ENCODE data around the gene CELSR2. TPM values are rescaled to one million over a fixed set of nuclear protein-coding genes. Genes with fewer than 3 reads are reported as not detected.

Gene CELSR2
- total RNA-seq, 1 experiment from 2014 or later = 30.2 TPM

- ChIA-PET POLR2A (ENCODE audit: low non-redundant PET) (interaction anchor here (0.5 kb wide), 1 partner anchor 13 kb away, joined by 4 read pairs; no protein-coding TSS in a partner anchor), CTCF (no interaction called here)
- H3K36me3 ChIP-seq (ENCODE audit: insufficient read depth, low read length, poor library complexity, severe bottlenecking) = peaks cover 62% of the 10 kb centered on the region
- no peak overlapping the region for H3K27ac ChIP-seq (ENCODE audit: low read depth, low read length, poor library complexity, severe bottlenecking)
- intact Hi-C loops (cut with micrococcal nuclease; ENCODE audit: unreplicated experiment) = no loop called here
- BruUV-seq (replicated peaks) = TSS peak; percentile 79
- H3K4me3 ChIP-seq (ENCODE audit: low read depth, low read length, poor library complexity, severe bottlenecking) = no peak overlapping the region
- H3K27me3 ChIP-seq (replicated peaks; ENCODE audit: insufficient read depth, low read depth, low read length, poor library complexity) = no peaks in the 10 kb centered on the region
- no peak for DNase-seq (ENCODE audit: low spot score)
- peaks cover 26% of the 10 kb centered on the region for H3K4me1 ChIP-seq (ENCODE audit: insufficient read depth, low read length, poor library complexity, severe bottlenecking)
- TF ChIP-seq EZH2 (IDR thresholded peaks at IDR 0.05; ENCODE audit: borderline replicate concordance, low read depth, low read length, poor library complexity, severe bottlenecking) (no peak), CTCF (conservative IDR thresholded peaks at IDR 0.05; ENCODE audit: low read depth, low read length) (no peak)
- no peaks in the 10 kb centered on the region for H3K9me3 ChIP-seq (ENCODE audit: low read depth, low read length, poor library complexity, severe bottlenecking)
These were observed 11.8 kb upstream of the CELSR2 start for GRCh38 chr1:109237512-109237911.

GRCh38 chr1:109238382-109238781, 11.0 kb upstream of the CELSR2 start:
- POLR2A ChIA-PET (ENCODE audit: low non-redundant PET) = interaction anchor here (0.5 to 1.0 kb wide), 3 partner anchors 14 to 122 kb away, joined by 4 to 6 read pairs (median 5); no protein-coding TSS in a partner anchor
- no TSS peak for BruUV-seq (replicated peaks)
- TF ChIP-seq CTCF (conservative IDR thresholded peaks at IDR 0.05; ENCODE audit: low read depth, low read length) = no peak
- no peak for TF ChIP-seq EZH2 (IDR thresholded peaks at IDR 0.05; ENCODE audit: borderline replicate concordance, low read depth, low read length, poor library complexity, severe bottlenecking)
- H3K4me3 ChIP-seq (ENCODE audit: low read depth, low read length, poor library complexity, severe bottlenecking) = no peak overlapping the region
- no peak overlapping the region for H3K27ac ChIP-seq (ENCODE audit: low read depth, low read length, poor library complexity, severe bottlenecking)
- H3K36me3 ChIP-seq (ENCODE audit: insufficient read depth, low read length, poor library complexity, severe bottlenecking) = peaks cover 55% of the 10 kb centered on the region
- intact Hi-C loops (cut with micrococcal nuclease; ENCODE audit: unreplicated experiment) = no loop called here
- H3K4me1 ChIP-seq (ENCODE audit: insufficient read depth, low read length, poor library complexity, severe bottlenecking) = peaks cover 26% of the 10 kb centered on the region
- CTCF ChIA-PET = no interaction called here
- no peaks in the 10 kb centered on the region for H3K9me3 ChIP-seq (ENCODE audit: low read depth, low read length, poor library complexity, severe bottlenecking)
- DNase-seq (ENCODE audit: low spot score) = no peak
- no peaks in the 10 kb centered on the region for H3K27me3 ChIP-seq (replicated peaks; ENCODE audit: insufficient read depth, low read depth, low read length, poor library complexity)

GRCh38 chr1:109239047-109239408, 10.3 kb upstream of the CELSR2 start:
- no peak for DNase-seq (ENCODE audit: low spot score)
- TF ChIP-seq CTCF (conservative IDR thresholded peaks at IDR 0.05; ENCODE audit: low read depth, low read length) = no peak
- no peak for TF ChIP-seq EZH2 (IDR thresholded peaks at IDR 0.05; ENCODE audit: borderline replicate concordance, low read depth, low read length, poor library complexity, severe bottlenecking)
- no peaks in the 10 kb centered on the region for H3K27me3 ChIP-seq (replicated peaks; ENCODE audit: insufficient read depth, low read depth, low read length, poor library complexity)
- intact Hi-C loops (cut with micrococcal nuclease; ENCODE audit: unreplicated experiment) = no loop called here
- H3K4me1 ChIP-seq (ENCODE audit: insufficient read depth, low read length, poor library complexity, severe bottlenecking) = peaks cover 26% of the 10 kb centered on the region
- POLR2A ChIA-PET (ENCODE audit: low non-redundant PET) = interaction anchor here (1.0 to 1.1 kb wide), 2 partner anchors 9 to 25 kb away, joined by 3 to 5 read pairs; no protein-coding TSS in a partner anchor
- no peak overlapping the region for H3K4me3 ChIP-seq (ENCODE audit: low read depth, low read length, poor library complexity, severe bottlenecking)
- H3K36me3 ChIP-seq (ENCODE audit: insufficient read depth, low read length, poor library complexity, severe bottlenecking) = peaks cover 50% of the 10 kb centered on the region
- BruUV-seq (replicated peaks) = no TSS peak
- H3K27ac ChIP-seq (ENCODE audit: low read depth, low read length, poor library complexity, severe bottlenecking) = no peak overlapping the region
- H3K9me3 ChIP-seq (ENCODE audit: low read depth, low read length, poor library complexity, severe bottlenecking) = no peaks in the 10 kb centered on the region
- CTCF ChIA-PET = interaction anchor here (1.1 kb wide), 1 partner anchor 10 kb away, joined by 7 read pairs; the partner anchor contains the start of gene CELSR2
